Central memory CD4-positive, alpha-beta T cell (primary cell): ENCODE results near the gene ELMO1.
"Not testable (repeated sequence)": the region's sequence is repeated elsewhere in the genome, so short reads cannot be mapped to it uniquely, and the experiment has no call there.

Experiments used
- DNase-seq: peaks from one replicate; pipeline ENCODE4 v3.0.0; 2022

The ELMO1 gene

DNA sequence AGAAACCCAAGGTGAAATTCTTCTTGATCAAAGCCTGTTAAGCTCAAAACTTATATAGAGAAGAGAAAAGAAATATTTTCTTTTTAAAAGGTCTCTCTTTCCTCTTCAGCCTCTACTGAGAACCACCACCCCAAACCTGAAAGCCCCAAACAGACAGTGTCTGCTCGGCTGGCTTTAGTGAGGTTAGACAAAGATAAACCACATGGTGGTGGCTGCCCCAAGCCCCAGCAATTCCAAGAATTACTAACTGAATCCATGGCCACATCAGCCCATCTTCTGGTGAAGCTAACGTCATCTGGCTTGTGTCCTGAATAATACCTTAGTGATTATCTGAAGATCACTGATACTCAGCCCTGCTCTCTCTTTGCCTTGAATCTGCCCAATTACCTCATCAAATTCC is 275.0 kb downstream of the ELMO1 start:
- no peak for DNase-seq

DNA sequence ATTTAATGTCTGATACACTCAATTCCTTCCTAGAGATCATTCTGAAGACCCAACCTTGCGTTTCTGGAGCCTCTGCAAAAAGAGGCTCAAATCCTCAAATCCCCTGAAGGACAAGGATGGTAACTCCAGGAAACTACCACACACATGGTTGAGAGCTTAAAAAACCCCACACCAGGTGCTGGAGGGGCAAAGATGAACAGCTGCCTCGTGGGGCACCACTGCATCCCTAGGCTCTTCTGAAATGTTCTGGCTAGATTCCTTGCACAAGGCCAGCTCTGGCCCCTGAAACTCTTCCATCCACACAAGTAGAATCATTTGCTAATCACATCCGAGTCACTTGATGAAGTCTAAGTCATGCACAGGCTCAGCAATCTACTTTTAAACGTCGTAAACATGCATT is 286.6 kb downstream of the ELMO1 start:
- DNase-seq: no peak

DNA sequence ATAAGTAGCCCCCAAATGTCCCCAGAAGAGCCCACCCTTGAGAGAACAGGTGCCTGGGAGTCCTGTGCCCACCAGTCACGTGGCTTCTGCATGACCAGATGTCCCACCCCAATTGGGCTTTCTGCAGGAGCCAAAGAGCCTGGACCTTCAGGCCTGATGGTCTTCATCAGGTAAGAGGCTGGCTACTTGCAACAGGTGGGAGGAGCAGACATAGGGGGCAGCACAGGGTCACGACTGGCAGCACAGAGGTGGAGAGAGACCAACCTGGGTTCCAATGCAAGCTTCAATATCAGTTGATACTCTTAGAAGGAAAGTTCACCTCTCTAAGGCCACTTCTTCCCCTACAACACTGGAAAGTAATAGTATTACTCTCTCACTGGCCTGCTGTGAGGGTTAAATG is 288.0 kb downstream of the ELMO1 start:
- no peak for DNase-seq

GRCh38 chr7:37153376-37153775 is 295.3 kb downstream of the ELMO1 start:
- DNase-seq: no peak

DNA sequence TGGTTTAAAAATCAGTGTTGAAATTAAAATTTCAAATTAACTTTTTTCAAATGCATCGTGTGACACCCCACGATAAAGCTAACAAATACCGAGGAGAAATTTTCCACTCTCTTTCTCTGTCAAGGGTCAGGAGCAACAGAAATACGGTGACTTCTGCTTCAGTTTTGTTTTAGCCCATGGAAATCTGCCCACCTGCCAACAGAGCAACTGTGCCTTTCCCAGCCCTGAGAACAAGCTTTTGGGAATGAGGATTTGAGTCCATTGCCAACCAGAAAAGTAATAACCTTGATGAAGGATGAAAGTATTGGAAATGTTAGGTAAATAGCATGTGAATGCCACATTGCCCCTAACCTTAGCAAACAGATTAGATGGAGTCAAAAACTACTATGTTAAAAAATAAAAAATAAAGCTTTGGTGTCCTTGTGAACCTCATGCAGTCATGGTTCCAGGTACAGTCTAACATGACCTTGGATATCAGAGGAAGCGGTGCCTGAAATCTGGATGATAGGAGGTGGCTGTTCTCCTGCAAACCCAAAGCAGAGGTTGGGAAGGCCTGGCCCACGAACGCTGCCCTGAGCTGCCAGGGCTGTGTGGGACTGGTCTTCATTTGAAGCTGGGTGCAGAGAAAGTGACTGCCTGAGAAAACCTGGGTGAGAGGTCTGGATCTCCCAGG is 296.8 kb downstream of the ELMO1 start:
- no peak for DNase-seq

- no peak for DNase-seq
These were observed 297.8 kb downstream of the ELMO1 start for GRCh38 chr7:37150856-37151255.

- DNase-seq: no peak
These were observed 298.5 kb downstream of the ELMO1 start for GRCh38 chr7:37150180-37150579.

GRCh38 chr7:37149773-37150124 is 298.9 kb downstream of the ELMO1 start:
- no peak for DNase-seq

DNA sequence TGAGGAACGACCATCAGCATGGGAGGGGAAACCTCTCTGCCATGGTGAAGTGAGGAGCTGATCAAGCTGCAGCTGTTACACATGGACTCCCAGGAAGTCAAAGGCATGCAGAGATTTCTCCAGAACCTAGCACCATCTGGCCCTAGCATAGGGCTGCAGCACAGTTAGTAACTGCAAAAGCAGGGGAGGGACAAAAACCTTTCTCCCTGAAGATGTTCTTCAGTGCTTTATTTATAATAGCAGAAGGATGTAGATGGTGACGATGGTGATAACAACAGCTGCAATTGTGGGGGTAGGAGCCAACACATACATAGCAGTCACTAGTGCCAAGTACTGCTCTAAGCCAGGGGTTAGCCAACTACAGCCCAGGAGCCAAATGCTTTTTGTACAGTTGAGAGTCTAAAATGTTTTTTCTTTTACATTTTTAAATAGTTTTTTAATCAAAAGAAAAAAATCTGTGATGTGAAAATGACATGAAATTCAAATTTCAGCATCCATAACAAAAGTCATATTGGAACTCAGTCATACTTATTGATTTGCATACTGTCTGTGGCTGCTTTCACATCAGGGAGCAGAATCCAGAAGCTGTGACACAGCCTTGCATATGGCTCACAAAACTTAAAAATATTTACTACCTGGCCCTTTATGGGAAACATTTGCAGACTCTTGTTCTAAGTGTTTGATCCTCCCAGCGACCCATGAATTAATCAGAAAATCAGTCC is 299.5 kb downstream of the ELMO1 start:
- DNase-seq: no peak

- DNase-seq: no peak
These were observed 303.0 kb downstream of the ELMO1 start for GRCh38 chr7:37145682-37146081.

DNA sequence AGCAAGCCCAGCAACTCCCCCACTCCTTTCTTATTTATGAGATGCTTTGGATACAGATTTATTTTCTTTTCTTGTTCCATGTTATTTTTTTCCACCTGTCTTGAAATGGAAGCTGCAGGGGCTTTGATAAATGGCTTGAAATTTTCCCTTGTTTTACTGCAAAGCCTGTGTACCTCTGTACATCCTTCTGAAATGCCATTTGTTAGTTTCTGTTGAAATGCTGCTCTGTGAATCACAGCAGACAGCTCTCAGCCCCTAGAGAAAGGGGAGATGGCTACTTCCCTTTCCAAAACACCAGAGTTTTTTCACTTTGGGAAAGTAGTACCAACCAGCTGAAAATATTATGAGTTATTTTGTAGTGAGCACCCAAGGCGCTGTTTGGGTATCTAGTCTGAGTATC is 304.2 kb downstream of the ELMO1 start:
- DNase-seq: no peak

- no peak for DNase-seq
These were observed 305.7 kb downstream of the ELMO1 start for GRCh38 chr7:37142958-37143357.

DNA sequence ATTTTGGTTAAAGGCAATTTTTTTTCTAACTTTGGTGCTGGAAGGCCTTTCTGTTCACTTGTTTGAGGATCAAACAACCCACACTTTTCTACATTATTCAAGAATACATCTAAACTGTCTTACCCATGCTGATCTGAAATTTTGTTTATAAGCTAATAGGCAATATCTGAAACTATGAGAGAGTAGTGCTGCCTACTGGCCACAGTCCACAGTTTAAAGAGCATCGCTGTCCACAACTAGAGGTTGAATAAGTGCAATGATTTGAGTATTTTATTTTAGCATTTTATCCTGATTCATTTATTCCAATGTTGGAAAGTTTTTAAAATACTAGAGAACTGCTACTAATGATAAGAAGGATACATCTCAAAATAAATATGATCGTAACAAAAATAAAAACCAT is 306.9 kb downstream of the ELMO1 start:
- no peak for DNase-seq

DNA sequence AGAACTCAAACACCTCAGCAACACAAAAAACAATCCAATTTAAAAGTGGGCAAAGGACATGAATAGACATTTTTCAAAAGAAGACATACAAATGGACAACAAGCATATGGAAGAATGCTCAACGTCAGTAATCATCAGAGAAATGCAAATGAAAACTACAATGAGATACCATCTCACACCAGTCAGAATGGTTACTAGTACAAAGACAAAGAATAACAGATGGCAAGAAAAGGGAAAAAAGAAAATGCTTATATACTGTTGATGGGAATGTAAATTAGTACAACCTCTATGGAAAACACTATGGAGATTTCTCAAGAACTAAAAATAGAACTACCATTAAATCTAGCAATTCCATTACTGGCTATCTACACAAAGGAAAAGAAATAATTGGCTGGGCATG is 314.8 kb downstream of the ELMO1 start:
- DNase-seq: not testable (repeated sequence)

GRCh38 chr7:37131855-37132254 is 316.8 kb downstream of the ELMO1 start:
- DNase-seq: no peak

DNA sequence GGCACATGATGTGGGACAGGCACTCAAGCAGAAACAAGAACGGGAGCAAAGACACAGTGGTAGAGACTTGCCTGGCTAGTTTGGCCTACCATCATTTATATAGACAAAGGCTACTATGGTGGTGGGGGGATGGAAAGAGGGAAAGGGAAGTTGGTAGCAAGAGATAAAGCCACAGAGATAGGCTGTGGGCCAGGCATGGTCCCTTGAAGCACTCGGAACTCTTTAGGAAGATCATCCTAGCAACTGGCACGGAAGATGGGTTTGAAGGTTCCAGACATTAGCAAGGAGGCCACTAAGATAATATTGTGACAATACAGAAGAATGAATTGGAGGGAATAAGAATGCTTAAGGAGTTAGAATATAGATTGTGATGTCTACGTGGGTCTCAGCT is 319.6 kb downstream of the ELMO1 start:
- DNase-seq: no peak

DNA sequence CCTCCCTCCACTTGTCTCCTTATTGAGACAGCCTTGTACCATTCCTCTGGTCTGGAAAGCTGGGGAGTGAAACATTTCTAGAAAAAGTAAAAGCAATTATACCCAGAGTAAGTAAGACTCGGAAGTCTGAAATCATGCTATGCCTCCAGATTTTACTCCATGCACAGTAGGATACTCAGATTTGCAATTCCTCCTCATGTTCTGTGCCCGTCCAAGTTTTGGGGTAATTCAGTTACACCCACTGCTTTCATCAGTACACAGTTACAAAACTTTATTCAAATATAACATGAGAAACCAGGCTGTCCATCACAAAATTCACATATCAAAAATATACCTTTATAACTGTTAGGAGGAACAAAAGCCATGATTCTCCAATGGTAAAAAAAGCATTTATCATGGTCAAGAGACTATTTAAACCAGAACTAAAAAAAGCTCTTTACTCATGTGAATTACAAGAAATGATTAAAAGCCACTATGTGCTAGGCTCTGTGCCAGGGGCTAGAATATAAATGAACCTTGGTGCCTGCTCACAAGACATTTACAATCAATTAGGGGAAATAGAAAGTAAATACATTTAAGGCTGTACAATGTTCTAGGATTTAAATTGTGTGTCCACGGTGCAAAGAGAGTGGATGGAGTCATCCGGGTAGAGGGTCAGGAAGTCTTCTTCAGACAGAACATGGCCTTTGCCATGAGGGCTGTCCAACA is 320.2 kb downstream of the ELMO1 start:
- no peak for DNase-seq

DNA sequence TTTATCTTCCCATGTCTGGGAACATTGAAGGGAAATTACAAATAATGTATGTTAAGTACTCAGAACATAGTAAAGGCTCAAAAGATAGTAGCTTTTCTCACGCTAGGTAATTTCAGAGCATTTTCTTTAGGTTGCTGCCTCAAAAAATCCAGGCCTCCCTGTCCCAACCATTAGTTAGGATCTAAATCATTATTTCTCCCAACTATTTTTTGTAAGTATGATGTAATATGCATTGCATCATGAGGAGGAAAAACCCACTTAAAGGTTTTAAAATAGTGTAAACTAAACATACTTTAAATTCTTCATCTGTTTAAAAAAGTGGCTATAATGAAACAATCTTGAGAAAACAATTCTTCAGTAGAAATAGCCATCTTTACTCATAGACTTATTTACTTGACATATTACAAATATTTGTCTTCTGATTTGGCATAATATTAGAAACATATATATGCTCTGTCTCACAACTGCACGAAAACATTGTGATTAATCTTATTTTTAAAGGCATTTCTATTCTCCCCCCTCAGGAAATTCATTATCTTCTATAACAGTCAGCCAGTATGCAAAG is 329.3 kb downstream of the ELMO1 start:
- no peak for DNase-seq

DNA sequence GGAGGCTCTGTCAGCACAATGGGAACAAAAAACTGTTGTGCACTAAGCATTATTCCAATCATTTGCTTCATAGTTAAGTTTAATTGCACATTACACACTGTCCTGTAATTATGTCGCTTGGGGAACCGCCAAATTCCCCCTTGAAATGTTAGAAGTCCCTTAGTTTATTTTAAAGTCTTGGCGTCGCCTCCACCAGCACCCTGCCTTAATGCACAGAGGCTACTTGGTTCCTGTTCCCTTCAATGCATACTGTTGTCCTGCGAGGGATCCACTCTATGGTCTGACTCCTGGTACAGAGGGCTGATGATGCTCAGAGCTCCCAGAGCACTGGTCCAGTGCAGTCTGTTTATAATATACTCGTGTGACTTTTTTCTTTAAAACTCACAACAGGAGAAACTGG is 330.7 kb downstream of the ELMO1 start:
- DNase-seq: no peak

- DNase-seq: no peak
These were observed 331.4 kb downstream of the ELMO1 start for GRCh38 chr7:37117292-37117691.

GRCh38 chr7:37116093-37116701 is 332.5 kb downstream of the ELMO1 start:
- no peak for DNase-seq

GRCh38 chr7:37113661-37114355 is 334.9 kb downstream of the ELMO1 start:
- no peak for DNase-seq

- DNase-seq: no peak
These were observed 335.8 kb downstream of the ELMO1 start for GRCh38 chr7:37112876-37113275.
